WI38 (cell line): Measurements from ENCODE around the gene CCDC91.

Experiments
- H3K4me3 ChIP-seq: 2 replicates; pipeline ENCODE4 v1.5.1; 2011; ENCODE audit warnings: low read depth, mild to moderate bottlenecking, control low read depth, low read length
- TF ChIP-seq, protein P1 (sequence below): IDR thresholded peaks from 2 replicates; pipeline ENCODE4 v1.5.1; 2012; ENCODE audit warnings: low read depth, mild to moderate bottlenecking, control low read depth, low read length

CCDC91 gene

DNA sequence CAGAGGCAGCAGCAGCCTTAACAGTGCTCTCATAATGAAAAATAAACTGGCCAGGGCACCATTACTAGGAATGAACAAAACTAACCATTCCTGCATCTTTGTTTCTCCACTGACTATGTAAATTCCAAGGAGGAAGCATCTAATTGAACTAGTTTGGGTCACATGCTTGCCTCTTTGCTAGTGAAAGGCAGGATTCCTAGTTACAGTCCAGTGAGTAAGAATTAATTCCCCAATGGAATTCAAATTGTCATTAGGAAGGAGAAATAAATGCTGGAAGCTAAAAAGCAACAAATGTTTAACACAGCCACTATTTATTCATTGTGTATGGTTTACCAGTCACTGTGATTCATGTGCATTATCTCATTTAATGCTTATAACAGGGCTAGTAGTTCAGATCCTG is 316.0 kb downstream of the CCDC91 start:
- no peak overlapping the region for H3K4me3 ChIP-seq
- TF ChIP-seq, protein P1, sequence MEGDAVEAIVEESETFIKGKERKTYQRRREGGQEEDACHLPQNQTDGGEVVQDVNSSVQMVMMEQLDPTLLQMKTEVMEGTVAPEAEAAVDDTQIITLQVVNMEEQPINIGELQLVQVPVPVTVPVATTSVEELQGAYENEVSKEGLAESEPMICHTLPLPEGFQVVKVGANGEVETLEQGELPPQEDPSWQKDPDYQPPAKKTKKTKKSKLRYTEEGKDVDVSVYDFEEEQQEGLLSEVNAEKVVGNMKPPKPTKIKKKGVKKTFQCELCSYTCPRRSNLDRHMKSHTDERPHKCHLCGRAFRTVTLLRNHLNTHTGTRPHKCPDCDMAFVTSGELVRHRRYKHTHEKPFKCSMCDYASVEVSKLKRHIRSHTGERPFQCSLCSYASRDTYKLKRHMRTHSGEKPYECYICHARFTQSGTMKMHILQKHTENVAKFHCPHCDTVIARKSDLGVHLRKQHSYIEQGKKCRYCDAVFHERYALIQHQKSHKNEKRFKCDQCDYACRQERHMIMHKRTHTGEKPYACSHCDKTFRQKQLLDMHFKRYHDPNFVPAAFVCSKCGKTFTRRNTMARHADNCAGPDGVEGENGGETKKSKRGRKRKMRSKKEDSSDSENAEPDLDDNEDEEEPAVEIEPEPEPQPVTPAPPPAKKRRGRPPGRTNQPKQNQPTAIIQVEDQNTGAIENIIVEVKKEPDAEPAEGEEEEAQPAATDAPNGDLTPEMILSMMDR: no peak

DNA sequence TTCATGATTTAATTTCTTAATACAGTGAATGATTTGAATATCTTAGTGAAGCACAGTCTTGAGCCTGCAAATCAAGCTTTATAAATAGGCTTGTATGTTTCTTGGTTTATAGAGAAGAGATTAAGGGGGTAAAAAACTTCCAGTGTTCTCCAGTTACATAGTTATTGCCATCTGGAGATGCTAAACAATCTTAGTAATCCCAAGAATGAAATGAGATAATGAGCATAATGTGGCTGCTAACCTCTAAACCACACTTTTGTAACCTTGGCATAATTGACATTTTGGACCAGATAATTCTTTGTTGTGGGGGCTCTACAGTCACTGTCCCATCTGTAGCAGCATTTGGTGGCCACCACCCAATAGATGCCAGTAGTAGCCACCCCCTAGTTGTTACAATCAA is 316.8 kb downstream of the CCDC91 start:
- H3K4me3 ChIP-seq: no peak overlapping the region
- TF ChIP-seq, protein P1: no peak

DNA sequence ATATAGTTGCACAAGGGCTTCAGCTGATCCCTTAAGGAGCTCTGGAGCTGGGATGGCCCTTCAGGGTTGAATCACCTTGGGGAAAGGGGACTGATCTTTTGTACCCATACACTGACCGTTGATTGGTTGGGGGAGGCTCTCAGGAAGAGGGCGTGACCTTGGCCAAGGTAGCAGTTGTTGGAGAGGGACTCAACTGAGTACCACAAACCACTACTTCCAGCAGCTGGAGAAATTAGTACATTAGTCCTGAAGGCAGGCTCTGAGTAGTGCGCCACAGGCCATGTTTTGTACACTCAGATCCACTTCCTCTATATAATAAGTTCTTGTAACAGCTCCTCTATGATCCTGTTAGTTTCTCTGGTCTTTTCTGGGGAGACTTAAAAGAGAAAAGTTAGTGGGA is 317.6 kb downstream of the CCDC91 start:
- TF ChIP-seq, protein P1: no peak

DNA sequence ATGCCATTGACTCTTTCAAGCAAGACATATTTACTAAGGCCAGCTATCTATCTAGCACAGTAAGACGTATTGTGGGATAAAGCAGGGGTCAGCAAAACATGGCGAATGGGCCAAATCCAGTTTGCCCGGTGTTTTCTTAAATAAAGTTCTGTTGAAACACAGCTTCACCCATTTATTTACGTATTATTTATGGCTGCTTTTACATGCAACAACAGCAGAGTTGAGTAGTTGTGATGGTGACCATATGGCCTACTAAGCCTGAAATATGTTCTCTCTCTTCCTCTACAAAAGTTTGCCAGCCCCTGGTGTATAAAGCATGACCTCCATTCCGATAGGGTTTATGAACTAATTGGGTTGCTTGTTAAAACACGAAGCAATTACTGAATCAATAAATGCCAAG is 322.1 kb downstream of the CCDC91 start:
- TF ChIP-seq, protein P1: no peak

More for the DNA sequence above, 317.6 kb downstream of the CCDC91 start:
- H3K4me3 ChIP-seq: no peak overlapping the region

DNA sequence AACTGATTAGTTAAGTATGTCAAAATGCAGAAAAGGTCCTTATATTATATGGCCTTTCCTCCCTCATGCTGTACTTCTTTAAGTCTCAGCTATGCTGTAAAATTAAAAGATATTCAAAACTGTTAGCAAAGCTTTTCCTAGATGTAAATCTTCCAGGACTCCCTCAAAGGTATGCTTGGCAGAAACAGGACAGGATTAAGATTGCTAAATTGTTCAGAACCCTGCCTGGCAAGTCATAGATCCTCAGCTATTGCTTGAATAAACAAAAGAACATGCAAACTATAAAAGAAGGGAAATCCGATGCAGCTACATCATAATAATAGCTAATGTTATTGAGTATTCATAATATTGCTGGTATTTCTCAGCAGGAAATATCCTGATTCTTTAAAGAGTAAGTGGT is 322.6 kb downstream of the CCDC91 start:
- TF ChIP-seq, protein P1: no peak
- H3K4me3 ChIP-seq: no peak overlapping the region

More for the DNA sequence above, 322.1 kb downstream of the CCDC91 start:
- H3K4me3 ChIP-seq: no peak overlapping the region

DNA sequence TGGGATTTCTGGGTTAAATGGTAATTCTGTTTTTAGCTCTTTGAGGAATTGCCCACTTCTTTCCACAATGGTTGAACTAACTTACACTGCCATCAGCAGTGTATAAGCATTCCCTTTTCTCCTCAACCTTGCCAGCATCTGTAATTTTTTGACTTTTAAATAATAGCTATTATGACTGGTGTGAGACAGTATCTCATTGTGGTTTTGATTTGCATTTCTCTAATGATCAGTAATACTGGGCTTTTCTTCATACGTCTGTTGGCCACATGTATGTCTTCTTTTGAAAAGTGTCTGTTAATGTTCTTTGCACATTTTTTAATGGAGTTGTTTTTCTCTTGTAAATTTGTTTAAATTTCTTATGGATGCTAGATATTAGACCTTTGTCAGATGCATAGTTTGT is 323.7 kb downstream of the CCDC91 start:
- no peak overlapping the region for H3K4me3 ChIP-seq
- TF ChIP-seq, protein P1: no peak

DNA sequence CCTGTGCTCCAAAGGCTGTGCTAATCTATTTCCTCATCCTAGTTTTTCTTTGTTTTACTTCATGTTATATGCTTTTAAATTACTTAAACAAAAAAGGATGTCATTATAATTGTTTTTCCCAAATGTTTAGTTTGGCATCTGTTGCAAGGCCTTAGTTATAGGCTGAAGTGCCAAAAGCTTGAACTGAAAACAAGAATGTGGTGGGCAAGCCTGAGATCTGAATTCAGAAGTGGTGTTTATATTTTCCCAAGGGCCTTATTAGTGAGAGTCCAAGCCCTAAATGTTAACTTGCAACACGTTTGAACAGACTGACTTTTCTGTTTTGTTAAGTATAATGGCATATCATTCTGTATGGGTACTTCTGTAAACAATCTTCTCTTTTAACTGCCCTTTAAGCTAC is 326.8 kb downstream of the CCDC91 start:
- TF ChIP-seq, protein P1: no peak
- no peak overlapping the region for H3K4me3 ChIP-seq
